GM12891 (cell line): ENCODE results near the gene RALGAPA1.

Experiments
- POLR2A ChIP-seq: IDR thresholded peaks from 2 replicates; pipeline ENCODE4 v1.6.1; 2011; ENCODE audit warnings: low read depth, low read length, control low read depth
- POLR2AphosphoS5 ChIP-seq: IDR thresholded peaks from 2 replicates; pipeline ENCODE4 v1.6.1; 2011; ENCODE audit warnings: low read depth, low read length, control low read depth
- SPI1 ChIP-seq: IDR thresholded peaks from 2 replicates; pipeline ENCODE4 v1.6.1; 2011; ENCODE audit warnings: low read depth, low read length, control low read depth
- TAF1 ChIP-seq: IDR thresholded peaks from 2 replicates; pipeline ENCODE4 v1.6.1; 2011; ENCODE audit warnings: low read depth, low read length, control low read depth

DNA sequence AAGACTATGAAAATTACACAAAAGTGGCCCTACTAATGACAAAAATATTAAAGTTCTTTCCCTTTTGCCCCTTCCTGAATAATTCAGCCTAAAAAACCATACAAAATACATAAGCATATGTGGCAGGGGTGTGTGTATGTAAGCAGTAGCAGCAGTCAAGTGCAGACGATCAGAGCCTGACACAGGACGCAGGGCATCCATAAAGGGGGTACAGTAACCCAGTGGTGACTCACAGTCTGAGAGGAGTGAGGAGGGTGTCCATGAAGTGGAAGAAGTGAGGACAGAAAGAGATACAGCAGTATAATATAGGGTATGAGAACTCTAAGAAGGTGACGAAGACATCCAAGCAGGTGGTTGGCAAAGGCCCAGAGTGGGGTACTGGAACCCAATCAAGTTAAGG is 56.7 kb downstream of the RALGAPA1 start:
- TF ChIP-seq POLR2A (no peak), SPI1 (no peak), TAF1 (no peak), POLR2AphosphoS5 (no peak)
